ENCODE results near the gene NCOA7. TPM values are rescaled to one million over a fixed set of nuclear protein-coding genes. Genes with fewer than 3 reads are reported as not detected.

NCOA7 gene
- total RNA-seq, 6 experiments from 2014 or later: 11.4 to 71.8 (median 23.0) TPM

DNA sequence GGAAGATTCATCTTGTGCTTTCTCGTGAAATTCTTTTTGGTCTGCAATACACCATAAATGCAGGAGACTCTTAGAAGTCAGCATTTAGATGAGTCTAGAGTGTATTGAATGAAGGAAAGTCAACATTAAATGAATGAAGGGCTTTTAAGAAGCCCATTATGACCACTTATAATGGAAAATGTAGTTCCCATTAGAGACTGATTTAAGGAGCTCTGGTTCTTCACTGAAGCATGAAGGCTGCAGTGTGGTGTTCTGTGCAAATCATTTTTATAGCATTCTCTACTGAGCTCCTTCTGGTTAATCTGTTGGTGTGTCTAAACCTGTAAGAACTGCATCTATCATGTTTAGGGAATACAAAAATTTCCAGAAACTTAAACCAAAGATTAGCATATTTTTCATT lies 19.7 kb downstream of the NCOA7 start:
- TF ChIP-seq POLR2A (IDR thresholded peaks at IDR 0.05): no peak
- TF ChIP-seq, protein P1, sequence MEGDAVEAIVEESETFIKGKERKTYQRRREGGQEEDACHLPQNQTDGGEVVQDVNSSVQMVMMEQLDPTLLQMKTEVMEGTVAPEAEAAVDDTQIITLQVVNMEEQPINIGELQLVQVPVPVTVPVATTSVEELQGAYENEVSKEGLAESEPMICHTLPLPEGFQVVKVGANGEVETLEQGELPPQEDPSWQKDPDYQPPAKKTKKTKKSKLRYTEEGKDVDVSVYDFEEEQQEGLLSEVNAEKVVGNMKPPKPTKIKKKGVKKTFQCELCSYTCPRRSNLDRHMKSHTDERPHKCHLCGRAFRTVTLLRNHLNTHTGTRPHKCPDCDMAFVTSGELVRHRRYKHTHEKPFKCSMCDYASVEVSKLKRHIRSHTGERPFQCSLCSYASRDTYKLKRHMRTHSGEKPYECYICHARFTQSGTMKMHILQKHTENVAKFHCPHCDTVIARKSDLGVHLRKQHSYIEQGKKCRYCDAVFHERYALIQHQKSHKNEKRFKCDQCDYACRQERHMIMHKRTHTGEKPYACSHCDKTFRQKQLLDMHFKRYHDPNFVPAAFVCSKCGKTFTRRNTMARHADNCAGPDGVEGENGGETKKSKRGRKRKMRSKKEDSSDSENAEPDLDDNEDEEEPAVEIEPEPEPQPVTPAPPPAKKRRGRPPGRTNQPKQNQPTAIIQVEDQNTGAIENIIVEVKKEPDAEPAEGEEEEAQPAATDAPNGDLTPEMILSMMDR (IDR thresholded peaks at IDR 0.05): no peak
- 85% methylated on average over 1 of the region's 1 CpG for WGBS (ENCODE audit: insufficient coverage, low coverage, low lambda C conversion rate, missing lambda C conversion rate)
- DNase-seq: no peak
- Histone ChIP-seq H3K9me3 (no peaks in the 10 kb centered on the region), H3K4me3 (no peak overlapping the region), H3K27ac (no peak overlapping the region), H3K27me3 (no peaks in the 10 kb centered on the region), H3K4me1 (peaks cover 0 to 12% (median 2%) of the 10 kb centered on the region in 4 donors), H3K36me3 (no peaks in the 10 kb centered on the region)
- no peak for ATAC-seq
- intact Hi-C loops (cut with DNase I): no loop called here

- ATAC-seq: no peak
- H3K27ac ChIP-seq: no peak overlapping the region
- H3K4me1 ChIP-seq: peaks cover 0 to 20% (median 2%) of the 10 kb centered on the region in 4 donors
Observed at GRCh38 chr6:125811259-125811658, 20.5 kb downstream of the NCOA7 start.

GRCh38 chr6:125812394-125813292 lies 21.9 kb downstream of the NCOA7 start:
- 63% methylated on average over 9 of the region's 10 CpGs for WGBS (ENCODE audit: insufficient coverage, low coverage, low lambda C conversion rate, missing lambda C conversion rate)
- Histone ChIP-seq H3K27me3 (no peaks in the 10 kb centered on the region), H3K27ac (no peak overlapping the region), H3K4me3 (no peak overlapping the region), H3K9me3 (no peaks in the 10 kb centered on the region), H3K36me3 (no peaks in the 10 kb centered on the region), H3K4me1 (peaks cover 0 to 34% (median 10%) of the 10 kb centered on the region in 4 donors)
- ATAC-seq (peak; percentile 7 to 50 (median 36)), DNase-seq (no peak)
- no peak for TF ChIP-seq POLR2A (IDR thresholded peaks at IDR 0.05)
- TF ChIP-seq, protein P1 (IDR thresholded peaks at IDR 0.05): no peak
- intact Hi-C loops (cut with DNase I): no loop called here

More at GRCh38 chr6:125811259-125811658, 20.5 kb downstream of the NCOA7 start:
- WGBS (ENCODE audit: insufficient coverage, low coverage, low lambda C conversion rate, missing lambda C conversion rate): 91% methylated on average over 4 of the region's 5 CpGs
- H3K27me3 ChIP-seq: no peaks in the 10 kb centered on the region
- H3K36me3 ChIP-seq: no peaks in the 10 kb centered on the region
- H3K9me3 ChIP-seq: no peaks in the 10 kb centered on the region
- no peak overlapping the region for H3K4me3 ChIP-seq
- no peak for DNase-seq
- intact Hi-C loops (cut with DNase I): no loop called here
- no peak for TF ChIP-seq POLR2A (IDR thresholded peaks at IDR 0.05)
- TF ChIP-seq, protein P1 (IDR thresholded peaks at IDR 0.05): no peak

DNA sequence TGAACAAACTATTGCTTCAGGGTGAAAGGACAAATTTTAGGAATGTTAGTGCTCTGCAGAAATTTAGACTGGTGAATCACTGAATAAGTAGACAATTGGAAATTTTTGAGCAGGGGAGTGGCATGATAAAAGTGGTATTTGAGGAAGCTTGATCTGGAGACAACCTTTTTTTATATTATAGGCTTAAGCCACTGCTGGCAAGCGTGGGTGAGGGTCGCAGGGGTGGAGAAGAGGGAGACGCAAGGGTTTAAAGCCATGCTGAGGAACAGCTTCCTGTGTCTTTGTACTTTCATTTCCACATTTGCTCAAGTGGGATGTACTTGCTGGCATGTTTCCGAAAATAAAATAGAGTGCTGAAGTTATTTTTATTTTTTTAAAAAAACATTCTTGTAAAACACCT lies 23.7 kb downstream of the NCOA7 start:
- DNase-seq: no peak
- no peak overlapping the region for H3K4me3 ChIP-seq
- H3K27ac ChIP-seq: peak overlapping the region; percentile 31 to 59 (median 36)
- no peak for TF ChIP-seq POLR2A (IDR thresholded peaks at IDR 0.05)
- TF ChIP-seq, protein P1 (IDR thresholded peaks at IDR 0.05): no peak
- no peaks in the 10 kb centered on the region for H3K9me3 ChIP-seq
- no peaks in the 10 kb centered on the region for H3K36me3 ChIP-seq
- intact Hi-C loops (cut with DNase I): no loop called here
- WGBS (ENCODE audit: insufficient coverage, low coverage, low lambda C conversion rate, missing lambda C conversion rate): 16% methylated on average over 4 of the region's 4 CpGs
- no peaks in the 10 kb centered on the region for H3K27me3 ChIP-seq
- peak; percentile 20 to 31 (median 27) for ATAC-seq
- peaks cover 0 to 48% (median 12%) of the 10 kb centered on the region in 4 donors for H3K4me1 ChIP-seq

Data from right lobe of liver (tissue), 6 donors.